Mucosa of gallbladder (tissue), 1 donor: Measurements from ENCODE around the gene PLD4. TPM values are rescaled to one million over a fixed set of nuclear protein-coding genes. Genes with fewer than 3 reads are reported as not detected.
"Not testable (repeated sequence)": the region's sequence is repeated elsewhere in the genome, so short reads cannot be mapped to it uniquely, and the experiment has no call there.

Experiments used
- DNase-seq: peaks from one replicate; pipeline ENCODE4 v3.0.0-alpha.2; 2020; ENCODE audit warnings: low spot score
- total RNA-seq: library from RNA; stranded (reverse); gene quantifications from one replicate; pipeline ENCODE4 v1.2.1, GENCODE V29; 2021
- donor health status: DM: no; HTN: no; CAD: no.

Gene PLD4
- total RNA-seq, 1 donor from 2014 or later: 16.7 TPM

DNA sequence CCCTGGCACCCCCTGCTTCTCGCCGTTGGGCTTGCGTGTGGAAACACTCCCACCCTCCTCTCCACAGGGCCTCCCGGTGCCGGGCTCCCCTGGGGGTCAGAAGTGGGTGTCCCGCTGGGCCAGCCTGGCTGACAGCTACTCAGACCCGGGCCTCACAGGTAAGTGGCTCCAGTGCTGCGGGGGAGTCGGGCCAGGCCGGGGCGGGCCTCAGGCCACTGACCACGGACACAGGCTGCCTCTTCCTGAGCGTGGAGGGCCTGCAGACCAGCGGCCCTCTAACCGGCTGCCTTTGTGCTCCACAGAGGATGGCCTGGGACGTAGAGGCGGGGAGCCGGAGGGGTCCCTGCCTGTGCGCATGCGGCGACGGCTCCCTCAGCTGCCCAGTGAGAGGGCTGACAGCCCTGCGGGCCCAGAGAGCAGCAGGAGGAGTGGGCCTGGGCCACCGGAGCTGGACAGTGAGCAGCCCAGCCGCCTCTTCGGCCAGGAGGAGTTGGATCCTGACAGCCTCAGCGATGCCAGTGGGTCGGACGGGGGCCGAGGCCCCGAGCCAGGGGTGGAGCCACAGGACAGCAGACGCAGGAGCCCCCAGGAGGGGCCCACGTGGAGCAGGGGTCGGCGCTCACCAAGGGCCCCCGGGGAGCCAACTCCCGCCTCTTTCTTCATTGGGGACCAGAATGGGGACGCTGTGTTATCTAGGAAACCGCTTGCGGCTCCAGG, 38.5 kb upstream of the PLD4 start:
- no peak for DNase-seq

DNA sequence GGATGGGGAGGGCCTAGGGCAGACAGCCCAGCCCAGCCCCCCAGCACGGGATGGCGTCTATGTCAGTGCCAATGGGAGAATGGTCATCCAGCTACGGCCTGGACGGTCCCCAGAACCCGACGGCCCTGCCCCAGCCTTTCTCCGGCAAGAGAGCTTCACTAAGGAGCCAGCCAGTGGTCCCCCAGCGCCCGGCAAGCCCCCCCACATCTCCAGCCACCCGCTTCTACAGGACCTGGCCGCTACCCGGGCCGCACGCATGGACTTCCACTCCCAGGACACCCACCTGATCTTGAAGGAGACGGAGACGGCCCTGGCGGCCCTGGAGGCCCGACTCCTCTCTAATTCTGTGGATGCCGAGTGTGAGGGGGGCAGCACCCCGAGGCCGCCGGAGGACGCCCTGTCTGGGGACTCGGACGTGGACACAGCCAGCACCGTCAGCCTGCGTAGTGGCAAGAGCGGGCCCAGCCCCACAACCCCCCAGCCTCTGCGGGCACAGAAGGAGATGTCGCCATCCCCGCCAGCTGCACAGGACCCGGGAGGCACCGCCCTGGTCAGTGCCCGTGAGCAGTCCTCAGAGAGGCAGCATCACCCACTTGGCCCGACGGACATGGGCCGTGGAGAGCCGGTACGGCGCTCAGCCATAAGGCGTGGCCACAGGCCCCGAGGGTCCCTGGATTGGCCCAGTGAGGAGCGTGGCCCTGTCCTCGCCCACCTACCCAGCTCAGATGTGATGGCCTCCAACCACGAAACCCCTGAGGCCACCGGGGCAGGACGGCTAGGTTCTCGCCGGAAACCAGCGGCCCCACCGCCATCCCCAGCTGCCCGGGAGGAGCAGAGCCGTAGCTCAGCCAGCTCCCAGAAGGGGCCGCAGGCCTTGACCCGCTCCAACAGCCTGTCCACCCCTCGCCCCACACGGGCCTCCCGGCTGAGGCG, 37.7 kb upstream of the PLD4 start:
- DNase-seq: no peak

DNA sequence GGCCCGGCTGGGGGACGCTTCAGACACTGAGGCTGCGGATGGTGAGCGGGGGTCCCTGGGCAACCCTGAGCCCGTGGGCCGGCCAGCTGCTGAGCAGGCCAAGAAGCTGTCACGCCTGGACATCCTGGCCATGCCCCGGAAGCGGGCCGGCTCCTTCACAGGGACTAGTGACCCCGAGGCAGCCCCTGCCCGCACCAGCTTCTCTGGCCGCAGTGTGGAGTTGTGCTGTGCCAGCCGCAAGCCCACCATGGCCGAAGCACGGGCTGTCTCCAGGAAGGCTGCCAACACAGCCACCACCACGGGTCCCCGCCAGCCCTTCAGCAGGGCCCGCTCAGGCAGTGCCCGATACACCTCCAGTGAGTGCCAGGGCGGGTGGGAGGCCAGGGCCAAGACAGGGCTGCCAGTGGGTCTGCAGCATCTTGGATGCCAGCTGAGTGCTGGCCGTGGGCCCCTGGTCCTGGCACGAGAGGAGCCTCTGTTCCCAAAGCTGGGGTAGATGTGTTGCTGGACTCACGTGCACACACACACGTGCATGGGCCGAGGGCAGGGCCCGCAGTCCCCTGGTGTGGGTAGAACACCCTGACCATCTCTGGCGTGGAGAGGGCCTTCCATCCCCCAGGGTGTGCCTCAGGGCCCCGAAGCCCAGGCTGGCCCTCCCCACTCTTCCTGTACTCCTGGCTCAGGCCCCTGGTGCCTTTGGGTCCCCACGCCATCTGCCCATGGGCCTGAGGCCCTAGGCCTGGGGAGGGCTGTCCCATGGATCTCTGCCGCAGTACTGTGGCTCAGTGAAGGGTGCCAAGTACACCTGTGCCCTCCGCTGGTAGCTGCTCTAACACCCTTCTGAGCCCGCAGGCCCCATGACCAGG, 36.8 kb upstream of the PLD4 start:
- DNase-seq: no peak

DNA sequence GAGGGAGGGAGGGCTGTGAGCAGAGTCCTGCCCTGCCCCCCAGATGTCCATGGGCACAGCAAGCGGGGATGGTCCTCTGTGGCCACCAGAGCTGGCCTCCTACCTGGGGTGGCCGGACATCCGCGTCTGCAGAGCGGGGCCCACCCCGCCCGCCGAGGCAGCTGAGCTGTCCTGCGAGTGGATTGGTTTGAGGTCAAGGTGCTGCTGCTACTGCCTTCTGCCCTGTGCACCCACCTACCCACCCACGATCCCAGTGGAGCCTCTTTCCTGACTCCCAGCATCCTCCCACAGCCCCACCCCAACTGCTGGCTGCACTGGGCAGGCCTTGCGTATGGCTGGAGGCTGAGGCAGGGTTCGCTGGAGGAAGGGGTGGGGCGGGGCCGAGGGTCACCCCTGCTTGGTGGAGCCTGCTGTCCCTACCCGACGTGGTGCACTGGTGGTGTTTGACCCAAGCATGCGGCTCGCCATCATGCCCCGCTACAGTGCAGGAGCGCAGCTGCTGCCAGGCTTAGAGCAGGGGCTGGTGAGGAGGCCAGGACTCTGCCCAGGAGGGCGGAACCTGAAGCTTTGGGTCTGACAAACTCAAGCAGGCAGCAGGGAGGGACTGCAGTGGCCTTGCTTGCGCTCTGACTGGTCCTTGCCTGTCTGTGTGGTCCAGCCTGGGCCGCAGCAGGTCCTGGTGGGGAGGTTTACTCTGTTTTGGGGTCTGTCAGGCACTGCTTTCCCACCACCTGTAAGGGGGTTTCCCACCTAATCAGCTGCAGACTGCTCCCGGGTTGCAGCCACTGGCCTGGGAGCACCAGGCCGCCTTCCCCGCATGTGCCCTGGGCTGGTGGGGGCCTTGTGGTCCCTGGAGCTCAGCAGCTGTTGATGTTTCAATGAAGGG, 35.9 kb upstream of the PLD4 start:
- DNase-seq: no peak

DNA sequence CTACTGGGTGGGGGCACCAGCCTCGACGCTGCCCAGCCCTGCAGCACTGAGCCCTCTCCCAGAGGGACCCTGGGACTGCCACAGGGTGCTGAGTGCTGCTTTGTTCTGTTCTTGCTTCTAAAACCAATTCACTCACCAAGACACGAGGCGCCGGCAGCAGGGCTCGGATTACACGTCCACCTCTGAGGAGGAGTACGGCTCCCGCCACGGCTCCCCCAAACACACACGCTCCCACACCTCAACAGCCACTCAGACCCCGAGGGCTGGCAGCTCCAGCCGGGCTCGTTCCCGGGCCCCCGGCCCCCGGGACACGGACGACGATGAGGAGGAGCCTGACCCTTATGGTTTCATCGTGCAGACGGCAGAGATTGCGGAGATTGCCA, 35.3 kb upstream of the PLD4 start:
- no peak for DNase-seq

DNA sequence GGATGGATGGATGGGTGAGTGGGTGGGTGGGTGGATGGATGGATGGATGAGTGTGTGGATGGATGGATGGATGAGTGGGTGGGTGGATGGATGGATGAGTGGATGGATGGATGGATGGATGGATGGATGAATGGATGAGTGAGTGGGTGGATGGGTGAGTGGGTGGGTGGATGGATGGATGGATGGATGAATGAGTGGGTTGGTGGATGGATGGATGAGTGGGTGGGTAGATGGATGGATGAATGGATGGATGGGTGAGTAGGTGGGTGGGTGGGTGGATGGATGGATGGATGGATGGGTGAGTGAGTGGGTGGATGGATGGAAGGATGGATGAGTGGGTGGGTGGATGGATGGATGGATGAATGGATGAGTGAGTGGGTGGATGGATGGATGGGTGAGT, 34.4 kb upstream of the PLD4 start:
- not testable (repeated sequence) for DNase-seq

DNA sequence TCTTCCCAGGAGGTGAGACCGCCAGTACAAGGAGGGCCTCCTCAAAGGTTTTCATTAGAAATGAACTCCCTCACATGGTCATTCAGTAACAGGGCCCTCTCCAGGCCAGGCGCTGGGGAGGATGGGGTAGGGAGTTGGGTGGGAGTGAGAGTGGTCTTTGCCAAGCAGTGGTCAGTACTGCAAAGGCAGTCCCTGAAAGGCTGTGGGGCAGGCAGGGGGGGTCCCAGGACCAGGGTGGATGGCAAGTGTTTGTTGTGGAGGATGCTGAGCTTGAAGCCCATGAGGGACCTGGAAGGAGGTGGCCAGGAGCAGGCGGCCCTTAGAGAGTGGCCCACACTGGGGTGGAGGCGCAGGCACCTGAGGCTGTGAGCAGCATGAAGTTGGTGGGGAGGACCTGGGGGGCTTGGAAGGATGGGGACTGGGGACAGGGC, 33.5 kb upstream of the PLD4 start:
- DNase-seq: no peak

DNA sequence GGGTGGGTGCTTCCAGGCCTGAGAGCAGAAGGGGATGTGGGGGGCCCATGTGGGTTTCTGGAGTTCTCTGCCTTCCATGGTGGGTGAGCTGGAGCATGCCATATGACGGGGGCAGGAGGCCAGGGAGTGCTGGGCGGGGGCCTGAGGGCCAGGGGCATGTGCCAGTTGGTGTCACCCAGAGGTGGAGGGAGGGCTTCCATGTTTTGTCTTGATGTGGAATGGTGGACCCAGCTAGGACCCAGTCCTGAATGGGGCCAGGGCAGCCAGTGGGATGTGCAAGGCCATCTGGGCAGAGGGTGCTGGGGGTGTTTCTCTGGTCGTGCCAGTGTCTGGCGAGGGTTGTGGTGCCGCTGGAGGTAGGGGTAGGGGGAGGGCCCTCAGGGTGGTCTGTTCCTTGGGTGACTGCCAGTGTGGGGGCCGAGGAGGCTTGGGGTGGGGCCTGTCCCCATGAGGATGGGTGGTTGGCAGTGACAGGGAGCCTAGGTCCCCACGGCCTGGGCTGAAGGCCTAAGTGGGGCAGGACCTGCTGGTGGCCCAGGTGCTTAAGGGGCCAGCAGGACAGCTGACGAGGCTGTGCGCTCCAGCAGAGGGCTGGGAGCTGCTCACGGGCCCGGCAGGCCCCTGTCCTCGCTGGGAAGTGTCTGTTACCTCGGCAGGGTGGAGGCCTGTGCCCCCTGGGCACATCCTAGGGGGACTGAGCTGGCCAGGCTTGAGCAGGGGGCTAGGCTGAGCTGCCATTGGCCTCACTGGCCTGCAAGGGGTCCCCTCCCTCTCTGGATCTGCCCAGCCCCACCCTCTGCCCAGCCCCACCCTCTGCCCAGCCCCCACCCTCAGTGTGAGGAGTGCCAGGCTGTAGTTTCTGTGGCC, 32.8 kb upstream of the PLD4 start:
- no peak for DNase-seq

DNA sequence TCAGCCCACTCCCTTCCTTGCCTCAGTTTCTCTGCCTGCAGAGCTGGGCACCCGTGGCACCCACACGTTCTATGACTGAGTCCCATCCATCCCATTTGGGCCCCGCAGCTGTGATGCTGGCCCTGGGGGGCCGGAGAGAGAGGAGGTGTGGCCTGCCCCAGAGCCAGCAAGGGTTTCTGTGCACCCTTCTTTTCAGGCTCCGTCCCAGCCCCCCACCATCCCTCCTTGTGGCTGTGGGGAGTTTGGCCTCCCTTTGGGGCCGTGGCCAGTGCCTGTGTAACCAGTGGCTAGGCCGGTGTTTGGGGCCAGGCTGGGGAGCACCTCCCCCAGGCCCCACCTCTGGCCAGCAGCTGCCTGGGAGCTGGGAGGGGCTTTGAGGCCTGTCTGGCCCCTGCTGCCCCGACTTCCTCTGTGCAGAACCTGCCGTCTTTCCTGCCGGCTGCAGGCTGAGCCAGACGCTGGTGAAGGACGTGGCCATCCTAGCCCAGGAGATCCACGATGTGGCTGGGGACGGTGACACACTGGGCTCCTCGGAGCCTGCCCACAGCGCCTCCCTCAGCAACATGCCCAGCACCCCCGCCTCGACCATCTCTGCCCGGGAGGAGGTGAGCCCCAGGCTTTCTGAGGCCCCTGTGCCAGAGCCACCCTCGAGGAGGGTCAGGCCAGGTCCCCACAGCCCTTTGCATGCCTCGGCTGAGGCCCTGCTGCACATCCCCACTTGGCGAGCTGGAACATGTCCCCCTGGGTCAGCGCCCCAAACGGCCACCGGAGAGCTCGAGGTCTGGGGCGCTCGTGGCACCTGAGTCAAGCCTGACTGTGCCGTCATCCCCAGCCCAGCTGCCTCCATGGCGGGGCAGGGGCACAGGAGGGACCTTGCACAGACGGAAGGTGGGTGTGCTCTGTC, 31.9 kb upstream of the PLD4 start:
- no peak for DNase-seq

DNA sequence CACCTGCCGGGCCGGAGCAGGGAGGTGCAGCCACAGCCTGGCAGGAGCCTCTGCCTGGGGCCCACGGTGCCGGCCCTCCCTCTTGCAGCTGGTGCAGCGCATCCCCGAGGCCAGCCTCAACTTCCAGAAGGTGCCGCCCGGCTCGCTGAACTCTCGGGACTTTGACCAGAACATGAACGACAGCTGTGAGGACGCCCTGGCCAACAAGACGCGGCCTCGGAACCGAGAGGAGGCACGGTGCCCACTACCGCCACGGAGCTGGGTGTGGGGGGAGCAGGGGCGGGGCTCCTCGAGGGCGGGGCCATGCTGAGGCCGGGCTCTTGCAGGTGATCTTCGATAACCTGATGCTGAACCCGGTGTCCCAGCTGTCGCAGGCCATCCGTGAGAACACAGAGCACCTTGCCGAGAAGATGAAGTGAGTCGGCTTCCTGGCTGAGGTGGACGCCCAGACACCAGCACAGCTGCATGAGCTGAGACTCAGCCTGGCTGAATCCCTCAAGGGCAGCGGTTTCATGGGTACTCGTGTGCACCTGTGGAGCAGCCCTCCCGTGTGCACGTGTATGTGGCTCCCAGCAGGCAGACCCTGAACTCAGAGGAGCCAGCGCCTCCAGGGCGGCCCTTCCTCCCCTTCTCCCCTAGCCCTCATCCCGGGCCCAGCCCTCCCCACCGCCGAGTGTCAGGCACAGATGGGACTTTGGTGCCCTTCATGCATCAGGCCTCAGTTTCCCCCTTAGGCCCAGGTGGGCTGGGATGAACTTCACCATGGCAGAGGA, 31.1 kb upstream of the PLD4 start:
- DNase-seq: no peak

DNA sequence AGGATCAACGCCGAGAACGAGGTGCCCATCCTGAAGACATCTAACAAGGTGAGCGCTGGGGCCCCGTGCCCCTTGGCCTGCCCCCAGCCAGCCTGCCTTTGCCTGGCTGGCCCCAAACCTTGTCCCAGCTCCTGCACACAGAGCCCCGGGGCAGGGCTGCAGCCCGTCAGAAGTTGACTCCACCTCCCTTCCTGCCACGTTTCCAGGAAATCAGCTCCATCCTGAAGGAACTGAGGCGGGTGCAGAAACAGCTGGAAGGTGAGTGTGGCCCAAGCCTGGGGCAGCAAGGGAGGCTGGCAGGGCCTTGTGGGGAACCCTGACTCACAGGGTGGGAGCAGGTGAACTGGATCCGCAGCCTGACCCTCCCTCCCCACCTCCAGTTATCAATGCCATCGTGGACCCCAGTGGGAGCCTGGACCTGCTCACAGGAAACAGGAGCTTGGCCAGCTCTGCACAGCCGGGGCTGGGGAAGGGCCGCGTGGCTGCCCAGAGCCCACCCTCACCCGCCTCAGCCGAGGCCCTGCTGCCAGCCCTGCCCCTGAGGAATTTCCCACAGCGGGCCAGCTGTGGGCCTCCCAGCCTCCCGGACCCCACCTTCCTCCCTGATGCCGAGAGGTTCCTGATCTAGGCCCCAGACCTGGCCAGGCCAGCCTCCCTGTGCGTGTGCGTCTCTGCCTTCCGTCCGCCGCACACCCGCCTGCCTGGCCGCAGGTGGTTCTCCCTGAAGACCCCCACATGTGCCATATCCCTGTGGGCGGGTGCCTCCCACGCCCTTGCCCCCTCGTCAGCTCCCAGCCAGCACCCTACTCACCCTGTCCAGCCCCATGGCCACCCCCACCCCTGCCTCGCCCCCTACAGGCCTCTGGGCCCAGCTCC, 30.1 kb upstream of the PLD4 start:
- no peak for DNase-seq

DNA sequence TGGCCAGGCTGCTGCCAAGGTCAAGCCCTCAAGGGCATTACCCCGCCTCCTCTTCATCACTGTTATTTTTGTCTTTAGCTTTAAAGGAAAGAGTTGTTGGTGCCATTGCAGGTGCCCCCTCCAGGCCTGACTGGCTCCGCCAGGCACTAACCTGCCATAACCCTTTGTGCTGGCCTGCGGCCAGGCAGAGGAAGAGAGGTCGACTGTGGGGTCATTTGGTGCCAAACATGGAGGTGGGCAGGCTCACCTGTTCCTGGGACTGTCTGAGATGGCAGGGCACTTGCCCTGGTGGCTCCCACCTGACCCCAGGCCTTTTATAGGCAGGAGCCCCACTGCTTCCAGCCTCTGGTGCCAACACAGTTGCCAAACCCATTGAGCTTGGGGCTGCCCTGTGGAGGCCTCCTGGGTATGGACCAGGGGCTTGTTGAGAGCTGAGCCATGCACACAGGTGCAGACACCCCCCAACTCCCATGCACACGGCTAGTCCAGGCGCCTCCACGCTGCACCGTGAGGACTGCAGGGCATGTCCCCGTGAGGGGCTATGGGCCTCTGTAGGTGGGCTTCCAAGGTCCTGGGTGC, 29.4 kb upstream of the PLD4 start:
- DNase-seq: no peak

DNA sequence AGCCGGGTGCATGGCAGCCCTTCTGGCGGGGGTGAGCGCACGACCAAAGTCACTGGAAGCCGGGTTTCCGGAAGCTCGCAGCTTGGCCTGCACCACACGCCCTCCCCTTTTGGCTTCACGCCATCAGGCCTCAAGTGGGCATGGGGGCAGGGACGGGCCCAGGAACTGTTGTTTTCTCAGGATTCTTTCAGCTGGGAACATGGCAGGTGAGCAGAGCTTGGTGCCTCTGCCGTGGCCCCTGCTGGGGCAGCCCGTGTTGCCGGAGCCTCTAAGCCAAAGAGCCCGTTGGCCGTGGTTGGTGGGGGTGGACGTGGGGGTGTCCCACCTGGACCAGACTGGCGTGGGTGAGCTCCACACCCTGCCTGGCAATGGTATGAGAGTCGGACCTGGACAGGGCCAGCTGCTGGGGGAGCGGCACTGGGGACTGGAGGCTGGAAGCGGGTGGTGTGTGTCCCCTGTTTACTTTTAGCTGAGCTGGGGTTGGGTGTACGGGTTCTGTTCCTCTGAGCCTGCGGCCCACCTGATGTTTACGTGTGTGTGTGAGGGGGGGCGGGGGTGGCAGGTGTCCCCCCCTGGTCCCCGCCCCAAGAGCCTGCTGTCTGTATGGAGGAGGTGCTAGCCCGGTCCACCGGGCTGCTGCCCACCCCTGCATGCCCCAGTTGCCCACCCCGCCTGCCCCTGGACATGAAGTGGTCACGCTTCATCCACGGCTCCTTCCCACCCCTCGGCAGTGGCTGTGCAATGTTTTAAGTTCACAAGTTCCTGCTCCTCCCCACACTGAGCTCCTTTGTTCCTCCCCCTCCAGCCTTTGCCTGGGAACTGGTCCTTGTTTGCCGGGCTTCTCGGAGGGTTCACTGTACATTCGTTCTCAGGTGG, 28.7 kb upstream of the PLD4 start:
- no peak for DNase-seq

DNA sequence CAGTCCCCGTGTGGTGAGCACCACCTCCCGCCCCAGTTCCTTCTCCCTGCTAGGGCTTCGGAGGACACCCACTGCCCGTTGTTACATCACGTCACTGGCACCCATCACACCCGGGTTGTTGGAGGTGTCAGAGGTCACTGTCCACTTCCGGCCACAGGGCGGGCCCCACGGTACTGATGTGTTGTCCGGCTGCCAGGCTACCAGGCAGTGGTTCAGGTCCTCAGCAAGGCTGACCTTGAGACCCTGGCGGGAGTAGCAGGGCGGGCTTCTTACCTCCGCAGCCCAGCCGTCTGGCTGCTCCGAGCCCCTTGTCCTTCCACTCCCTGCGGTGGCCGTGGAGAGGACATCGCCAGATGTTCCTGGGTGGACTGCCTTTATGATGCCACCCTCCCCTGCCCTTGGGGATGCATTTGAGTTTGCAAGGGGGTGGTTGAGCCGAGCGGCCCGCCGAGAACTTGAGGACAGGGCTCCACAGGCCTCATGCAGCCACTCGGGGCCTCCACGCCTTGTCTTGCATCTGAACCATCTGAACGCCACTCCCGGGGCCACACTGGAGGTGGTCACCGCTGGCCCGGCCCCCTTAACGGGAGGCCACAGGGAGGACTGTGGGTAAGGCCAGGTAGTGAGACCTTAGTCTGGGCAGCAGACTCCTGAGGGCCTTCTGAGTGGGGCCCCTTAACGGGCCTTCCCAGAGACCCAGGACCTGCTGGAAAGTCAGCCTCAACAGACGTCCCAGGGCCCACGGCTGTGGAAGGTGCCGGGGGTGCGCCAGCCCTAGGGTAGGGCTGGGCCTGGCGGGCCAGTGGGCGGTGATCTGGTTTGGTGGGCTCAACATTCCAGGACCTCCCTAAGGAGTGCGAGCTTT, 27.1 kb upstream of the PLD4 start:
- DNase-seq: no peak

DNA sequence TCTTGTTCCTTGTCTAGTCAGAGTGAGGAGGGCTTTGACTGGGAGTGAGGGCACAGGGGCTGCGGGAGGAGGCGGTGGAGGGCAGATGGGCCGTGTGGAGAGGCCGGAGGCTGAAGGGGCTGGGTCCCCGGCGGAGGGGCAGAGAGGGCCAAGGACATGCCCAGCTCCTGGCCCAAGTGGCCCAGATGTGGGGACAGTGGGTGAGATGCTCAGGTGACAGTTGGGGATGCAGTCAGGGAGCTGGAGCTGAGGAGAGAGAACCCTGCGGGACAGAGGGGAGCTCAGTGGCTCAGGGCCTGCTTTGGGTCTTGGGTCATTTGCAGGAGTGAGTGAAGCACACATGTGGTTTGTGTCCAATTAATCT, 26.5 kb upstream of the PLD4 start:
- no peak for DNase-seq
